Limb (tissue), 2 donors: ENCODE measurements around the gene ARL9.
"Not testable (repeated sequence)": the region's sequence is repeated elsewhere in the genome, so short reads cannot be mapped to it uniquely, and the experiment has no call there.

Experiments used
- DNase-seq, 2 donors: peaks; one replicate each; pipeline ENCODE4 v3.0.0-alpha.2; 2016; ENCODE audit errors: extremely low spot score in 2 of 2

Gene ARL9

GRCh38 chr4:56505269-56506130 is at the start of gene ARL9:
ARL9 (plus strand) TSS chr4:56505791; CDS start chr4:56505863, 72 bp downstream.
- DNase-seq, result peak; percentile 25 to 64

- DNase-seq, result no peak
Measured at GRCh38 chr4:56460085-56460484, 45.5 kb upstream of the ARL9 start.

GRCh38 chr4:56462157-56462556 is 43.4 kb upstream of the ARL9 start:
- DNase-seq, result no peak

- no peak for DNase-seq
Measured at GRCh38 chr4:56463711-56464110, 41.9 kb upstream of the ARL9 start.

GRCh38 chr4:56464581-56464980 is 41.0 kb upstream of the ARL9 start:
- no peak for DNase-seq

- DNase-seq, result no peak
Measured at GRCh38 chr4:56465599-56466295, 39.8 kb upstream of the ARL9 start.

- not testable (repeated sequence) for DNase-seq
Measured at GRCh38 chr4:56466296-56466761, 39.3 kb upstream of the ARL9 start.

GRCh38 chr4:56466910-56467283 is 38.7 kb upstream of the ARL9 start:
- DNase-seq, result peak; percentile 3 to 32

GRCh38 chr4:56467284-56468096 is 38.1 kb upstream of the ARL9 start, which contains the start of gene SRP72:
SRP72 (plus strand) TSS chr4:56467617; CDS start chr4:56467636, 19 bp downstream.
- peak; percentile 94 to 95 for DNase-seq

GRCh38 chr4:56468097-56468422 is 37.5 kb upstream of the ARL9 start:
- DNase-seq, result peak; percentile 12 to 47

- no peak for DNase-seq
Measured at GRCh38 chr4:56469489-56470210, 35.9 kb upstream of the ARL9 start.

GRCh38 chr4:56475917-56476316 is 29.7 kb upstream of the ARL9 start:
- DNase-seq, result no peak

- DNase-seq, result no peak
Measured at GRCh38 chr4:56477192-56477702, 28.3 kb upstream of the ARL9 start.

- DNase-seq, result no peak
Measured at GRCh38 chr4:56480691-56481090, 24.9 kb upstream of the ARL9 start.

- no peak for DNase-seq
Measured at GRCh38 chr4:56496241-56496640, 9.3 kb upstream of the ARL9 start.

- no peak for DNase-seq
Measured at GRCh38 chr4:56511098-56511497, 5.5 kb downstream of the ARL9 start.

- DNase-seq, result no peak
Measured at GRCh38 chr4:56512166-56512565, 6.6 kb downstream of the ARL9 start.

GRCh38 chr4:56513517-56513916 is 7.9 kb downstream of the ARL9 start:
- no peak for DNase-seq

- DNase-seq, result peak; percentile 73 to 88
Measured at GRCh38 chr4:56530269-56531148, 24.9 kb downstream of the ARL9 start.
